Measurements from ENCODE around the gene SARNP.
"Not testable (repeated sequence)": the region's sequence is repeated elsewhere in the genome, so short reads cannot be mapped to it uniquely, and the experiment has no call there.

Gene SARNP

GRCh38 chr12:55847033-55847432, 29.5 kb upstream of the SARNP start:
- Mint-ChIP-seq H3K9me3 (no peaks in the 10 kb centered on the region), H3K4me3 (no peak overlapping the region), H3K36me3 (ENCODE audit: insufficient read depth) (no peaks in the 10 kb centered on the region), H3K27me3 (peaks cover 26% of the 10 kb centered on the region), H3K27ac (ENCODE audit: low read depth) (no peak overlapping the region), H3K4me1 (no peaks in the 10 kb centered on the region)
- no peak for ATAC-seq (replicated peaks; ENCODE audit: extremely low read depth, poor library complexity, severe bottlenecking)
- DNase-seq (ENCODE audit: low spot score in 2 of 2): no peak

- Mint-ChIP-seq H3K36me3 (ENCODE audit: insufficient read depth) (no peaks in the 10 kb centered on the region), H3K9me3 (no peaks in the 10 kb centered on the region), H3K27ac (ENCODE audit: low read depth) (no peak overlapping the region), H3K4me1 (no peaks in the 10 kb centered on the region), H3K4me3 (no peak overlapping the region), H3K27me3 (peaks cover 28% of the 10 kb centered on the region)
- ATAC-seq (replicated peaks; ENCODE audit: extremely low read depth, poor library complexity, severe bottlenecking) (no peak), DNase-seq (ENCODE audit: low spot score in 2 of 2) (no peak)
Observed at GRCh38 chr12:55845785-55846496, 28.4 kb upstream of the SARNP start.

GRCh38 chr12:55845361-55845760, 27.8 kb upstream of the SARNP start:
- ATAC-seq (replicated peaks; ENCODE audit: extremely low read depth, poor library complexity, severe bottlenecking): no peak
- H3K4me1 Mint-ChIP-seq: no peaks in the 10 kb centered on the region
- H3K27ac Mint-ChIP-seq (ENCODE audit: low read depth): no peak overlapping the region
- no peaks in the 10 kb centered on the region for H3K36me3 Mint-ChIP-seq (ENCODE audit: insufficient read depth)
- no peak overlapping the region for H3K4me3 Mint-ChIP-seq
- no peaks in the 10 kb centered on the region for H3K9me3 Mint-ChIP-seq
- H3K27me3 Mint-ChIP-seq: peaks cover 22% of the 10 kb centered on the region
- DNase-seq (ENCODE audit: low spot score in 2 of 2): no peak

- Mint-ChIP-seq H3K4me1 (no peaks in the 10 kb centered on the region), H3K4me3 (no peak overlapping the region), H3K27ac (ENCODE audit: low read depth) (no peak overlapping the region), H3K36me3 (ENCODE audit: insufficient read depth) (no peaks in the 10 kb centered on the region), H3K9me3 (no peaks in the 10 kb centered on the region), H3K27me3 (peaks cover 18% of the 10 kb centered on the region)
- DNase-seq (ENCODE audit: low spot score in 2 of 2): no peak
- ATAC-seq (replicated peaks; ENCODE audit: extremely low read depth, poor library complexity, severe bottlenecking): no peak
Observed at GRCh38 chr12:55844961-55845360, 27.4 kb upstream of the SARNP start.

- Mint-ChIP-seq H3K4me1 (no peaks in the 10 kb centered on the region), H3K27ac (ENCODE audit: low read depth) (no peak overlapping the region), H3K4me3 (no peak overlapping the region), H3K9me3 (no peaks in the 10 kb centered on the region), H3K36me3 (ENCODE audit: insufficient read depth) (no peaks in the 10 kb centered on the region), H3K27me3 (peaks cover 9% of the 10 kb centered on the region)
- DNase-seq (ENCODE audit: low spot score in 2 of 2) (no peak), ATAC-seq (replicated peaks; ENCODE audit: extremely low read depth, poor library complexity, severe bottlenecking) (no peak)
Observed at GRCh38 chr12:55843431-55843830, 25.9 kb upstream of the SARNP start.

- Mint-ChIP-seq H3K27ac (ENCODE audit: low read depth) (no peak within 1 kb of the TSS), H3K4me1 (no peaks in the 10 kb centered on the region), H3K36me3 (ENCODE audit: insufficient read depth) (no peaks in the 10 kb centered on the region), H3K4me3 (no peak within 1 kb of the TSS), H3K9me3 (no peaks in the 10 kb centered on the region), H3K27me3 (peaks cover 9% of the 10 kb centered on the region)
- DNase-seq (ENCODE audit: low spot score in 2 of 2): no peak
- no peak for ATAC-seq (replicated peaks; ENCODE audit: extremely low read depth, poor library complexity, severe bottlenecking)
Observed at GRCh38 chr12:55842681-55843429, 25.3 kb upstream of the SARNP start, which contains the start of gene MMP19. Gene MMP19 (minus strand): TSS chr12:55842936. CDS start chr12:55842830, 106 bp downstream.

- Mint-ChIP-seq H3K4me3 (no peak overlapping the region), H3K27ac (ENCODE audit: low read depth) (no peak overlapping the region), H3K9me3 (no peaks in the 10 kb centered on the region), H3K4me1 (no peaks in the 10 kb centered on the region), H3K36me3 (ENCODE audit: insufficient read depth) (no peaks in the 10 kb centered on the region), H3K27me3 (peaks cover 9% of the 10 kb centered on the region)
- DNase-seq (ENCODE audit: low spot score in 2 of 2) (no peak), ATAC-seq (replicated peaks; ENCODE audit: extremely low read depth, poor library complexity, severe bottlenecking) (no peak)
Observed at GRCh38 chr12:55840581-55841351, 23.2 kb upstream of the SARNP start.

GRCh38 chr12:55839345-55840140, 22.0 kb upstream of the SARNP start:
- ATAC-seq (replicated peaks; ENCODE audit: extremely low read depth, poor library complexity, severe bottlenecking) (no peak), DNase-seq (ENCODE audit: low spot score in 2 of 2) (no peak)
- peaks cover 9% of the 10 kb centered on the region for H3K27me3 Mint-ChIP-seq
- no peaks in the 10 kb centered on the region for H3K9me3 Mint-ChIP-seq
- no peak overlapping the region for H3K4me3 Mint-ChIP-seq
- H3K4me1 Mint-ChIP-seq: no peaks in the 10 kb centered on the region
- no peaks in the 10 kb centered on the region for H3K36me3 Mint-ChIP-seq (ENCODE audit: insufficient read depth)
- no peak overlapping the region for H3K27ac Mint-ChIP-seq (ENCODE audit: low read depth)

- Mint-ChIP-seq H3K27ac (ENCODE audit: low read depth) (no peak overlapping the region), H3K4me3 (no peak overlapping the region), H3K4me1 (no peaks in the 10 kb centered on the region), H3K9me3 (no peaks in the 10 kb centered on the region), H3K27me3 (peaks cover 9% of the 10 kb centered on the region), H3K36me3 (ENCODE audit: insufficient read depth) (no peaks in the 10 kb centered on the region)
- ATAC-seq (replicated peaks; ENCODE audit: extremely low read depth, poor library complexity, severe bottlenecking): no peak
- no peak for DNase-seq (ENCODE audit: low spot score in 2 of 2)
Observed at GRCh38 chr12:55838361-55838760, 20.8 kb upstream of the SARNP start.

- H3K4me3 Mint-ChIP-seq; ATAC-seq (replicated peaks; ENCODE audit: extremely low read depth, poor library complexity, severe bottlenecking); DNase-seq (ENCODE audit: low spot score in 2 of 2); H3K9me3 Mint-ChIP-seq; H3K27ac Mint-ChIP-seq (ENCODE audit: low read depth); H3K27me3 Mint-ChIP-seq: not testable (repeated sequence)
- Mint-ChIP-seq H3K4me1 (peaks cover 32% of the 10 kb centered on the region), H3K36me3 (ENCODE audit: insufficient read depth) (peaks cover 10% of the 10 kb centered on the region)
Observed at GRCh38 chr12:55834400-55834799, 16.9 kb upstream of the SARNP start.

- ATAC-seq (replicated peaks; ENCODE audit: extremely low read depth, poor library complexity, severe bottlenecking): no peak
- Mint-ChIP-seq H3K4me1 (peaks cover 40% of the 10 kb centered on the region), H3K4me3 (no peak overlapping the region), H3K9me3 (no peaks in the 10 kb centered on the region), H3K27me3 (no peaks in the 10 kb centered on the region), H3K36me3 (ENCODE audit: insufficient read depth) (peaks cover 16% of the 10 kb centered on the region), H3K27ac (ENCODE audit: low read depth) (no peak overlapping the region)
- no peak for DNase-seq (ENCODE audit: low spot score in 2 of 2)
Observed at GRCh38 chr12:55833056-55833455, 15.5 kb upstream of the SARNP start.

GRCh38 chr12:55831447-55831815, 13.9 kb upstream of the SARNP start:
- H3K27ac Mint-ChIP-seq (ENCODE audit: low read depth): no peak overlapping the region
- H3K27me3 Mint-ChIP-seq: no peaks in the 10 kb centered on the region
- peaks cover 51% of the 10 kb centered on the region for H3K4me1 Mint-ChIP-seq

More at GRCh38 chr12:55831447-55831815, 13.9 kb upstream of the SARNP start:
- ATAC-seq (replicated peaks; ENCODE audit: extremely low read depth, poor library complexity, severe bottlenecking) (no peak), DNase-seq (ENCODE audit: low spot score in 2 of 2) (no peak)
- no peaks in the 10 kb centered on the region for H3K9me3 Mint-ChIP-seq
- peaks cover 17% of the 10 kb centered on the region for H3K36me3 Mint-ChIP-seq (ENCODE audit: insufficient read depth)
- H3K4me3 Mint-ChIP-seq: peak overlapping the region; percentile 95
